VCaP (cell line): ENCODE data around the gene NABP2.
"Not testable (repeated sequence)": the region's sequence is repeated elsewhere in the genome, so short reads cannot be mapped to it uniquely, and the experiment has no call there.

Experiments used
- H3K27ac ChIP-seq: fragments of 450-650 bp; 2 replicates; pipeline ENCODE4 v1.5.1; 2017
- CTCF ChIP-seq: fragments of 450-650 bp; conservative IDR thresholded peaks from 2 replicates; pipeline ENCODE4 v1.5.1; 2017; ENCODE audit warnings: mild to moderate bottlenecking, moderate library complexity

The NABP2 gene

DNA sequence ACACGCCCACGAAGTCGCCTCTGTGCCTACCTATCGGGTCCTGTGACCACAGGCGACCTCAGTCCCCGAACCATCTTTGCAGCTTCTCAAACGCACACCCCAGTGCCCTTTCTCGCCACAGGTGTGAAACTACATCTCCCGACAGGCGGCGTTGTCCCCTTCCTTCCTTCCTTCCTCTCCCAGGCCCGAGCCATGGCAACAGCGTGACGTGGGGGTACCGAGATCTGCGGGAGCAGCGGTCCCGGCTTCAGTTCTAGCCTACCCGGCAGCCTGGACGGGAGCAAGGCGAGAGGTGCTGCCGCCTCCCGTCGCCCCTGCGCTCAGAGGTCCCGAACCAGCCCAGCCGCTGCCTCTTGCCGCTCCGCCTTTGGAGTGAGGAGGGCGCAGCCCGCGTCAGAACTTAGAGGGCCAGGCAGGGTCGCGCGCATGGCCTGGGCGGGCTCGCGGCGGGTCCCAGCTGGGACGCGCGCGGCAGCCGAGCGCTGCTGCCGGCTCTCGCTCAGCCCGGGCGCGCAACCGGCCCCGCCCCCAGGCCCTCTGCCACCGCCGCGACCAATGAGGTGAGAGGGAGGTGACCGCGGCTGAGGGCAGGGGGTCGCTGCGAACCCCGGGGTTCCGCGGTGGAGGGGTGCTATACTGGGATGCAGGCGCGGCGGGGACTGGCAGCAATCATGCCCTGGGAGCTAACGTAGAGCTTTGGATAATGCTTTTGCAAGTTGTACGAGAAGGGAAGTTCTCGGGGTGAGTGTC lies 42.7 kb downstream of the NABP2 start, which contains the start of gene COQ10A:
COQ10A (plus strand) TSS at position 250 of the 750 bp plus-strand sequence; CDS start at position 427, 177 bp downstream.
- TF ChIP-seq CTCF = peak; percentile 70

DNA sequence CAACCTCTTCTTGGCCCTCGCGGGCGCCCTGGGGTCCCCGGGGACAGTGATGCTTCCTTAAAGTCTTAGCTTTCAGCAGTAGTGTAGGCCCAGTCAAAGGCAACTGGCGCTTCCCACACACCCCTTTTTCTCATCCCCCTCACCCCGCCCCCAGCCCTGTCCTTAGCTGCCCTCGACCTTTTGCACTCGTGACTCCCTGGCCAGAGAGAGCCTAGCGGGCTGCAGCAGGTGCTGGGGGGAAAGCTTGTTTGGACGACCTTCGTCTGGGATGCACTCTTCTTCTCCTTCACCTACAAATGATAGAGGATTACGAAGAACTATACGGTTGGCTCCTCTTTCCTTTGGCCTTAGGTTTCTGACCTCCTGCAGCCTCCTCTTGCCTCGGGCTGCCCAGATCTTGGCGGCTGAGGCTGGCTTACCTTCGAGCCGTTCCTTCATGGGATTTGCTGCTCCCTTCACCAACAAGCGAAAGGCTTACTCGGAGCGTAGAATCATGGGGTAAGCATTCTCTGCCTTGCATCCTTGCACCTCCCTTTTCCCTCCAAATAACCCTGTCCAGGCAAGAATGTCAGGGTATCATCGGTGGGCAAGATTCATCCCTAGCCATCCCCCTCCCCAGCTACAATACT lies 43.4 kb downstream of the NABP2 start:
- peak overlapping the region; percentile 79 for H3K27ac ChIP-seq
- TF ChIP-seq CTCF = no peak

More for the DNA sequence above, 42.7 kb downstream of the NABP2 start, which contains the start of gene COQ10A:
- H3K27ac ChIP-seq = peak within 1 kb of the TSS; percentile 79

DNA sequence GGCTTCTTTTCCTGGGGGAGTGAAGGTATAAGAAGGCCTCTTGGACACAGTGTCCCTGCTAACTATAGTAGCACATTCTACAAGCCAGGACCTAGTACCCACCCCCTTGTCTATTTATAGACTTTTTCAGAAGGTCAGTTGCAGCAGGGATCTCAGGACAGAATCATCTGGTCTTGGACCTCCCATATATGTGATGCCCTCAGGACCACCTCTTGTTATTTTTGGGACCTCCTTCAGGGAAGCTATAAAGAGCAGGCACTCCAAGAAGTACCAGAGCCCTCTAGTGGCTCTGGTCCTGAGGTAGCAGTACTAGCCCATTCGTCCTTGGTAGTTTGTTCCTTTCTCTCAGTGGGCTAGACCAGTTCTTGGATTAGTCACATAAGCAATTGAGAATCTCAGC lies 46.9 kb downstream of the NABP2 start:
- TF ChIP-seq CTCF = peak; percentile 67
- no peak overlapping the region for H3K27ac ChIP-seq

DNA sequence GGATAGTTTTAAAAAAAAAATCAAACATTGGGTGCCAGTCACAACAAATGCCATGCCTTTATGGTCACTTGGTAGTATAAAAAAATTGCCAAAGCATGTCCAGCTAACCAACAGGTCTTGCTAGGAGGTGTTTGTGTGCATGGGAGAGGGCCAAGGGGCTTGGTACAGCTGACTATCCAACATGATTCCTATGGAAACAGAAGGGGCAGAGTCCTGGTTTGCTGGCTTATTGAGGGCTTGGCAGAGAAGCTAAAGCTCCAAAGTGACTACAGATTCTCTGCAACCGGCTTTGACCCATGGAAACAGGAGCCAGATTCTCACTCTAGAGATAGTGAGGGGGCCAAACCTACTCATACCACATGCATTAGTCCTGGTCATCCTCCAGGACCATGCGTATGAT lies 48.3 kb downstream of the NABP2 start:
- not testable (repeated sequence) for H3K27ac ChIP-seq

GRCh38 chr12:56274299-56274698 lies 50.2 kb downstream of the NABP2 start:
- no peak for TF ChIP-seq CTCF
- no peak overlapping the region for H3K27ac ChIP-seq

GRCh38 chr12:56278905-56279304 lies 54.8 kb downstream of the NABP2 start:
- TF ChIP-seq CTCF = no peak
- H3K27ac ChIP-seq = no peak overlapping the region
